Activated CD4-positive, alpha-beta T cell treated with anti-CD3 and anti-CD28 coated beads, Interleukin-2, Interleukin-6, amounts not matched to agents 100 ng/mL and 50 ng/mL, durations not matched to agents 16 hours and 8 hours (primary cell): ENCODE data around the gene KIAA0319L.

ENCODE experiments used
- DNase-seq: peaks from one replicate; pipeline ENCODE4 v3.0.0-alpha.2; 2020

KIAA0319L gene

GRCh38 chr1:35441926-35442579 lies 115.2 kb downstream of the KIAA0319L start:
- DNase-seq: no peak

- DNase-seq: no peak
These were observed 117.6 kb downstream of the KIAA0319L start for GRCh38 chr1:35439626-35440025.

- no peak for DNase-seq
These were observed 120.0 kb downstream of the KIAA0319L start for GRCh38 chr1:35437200-35437599.

- DNase-seq: no peak
These were observed 121.1 kb downstream of the KIAA0319L start for GRCh38 chr1:35436078-35436477.

- no peak for DNase-seq
These were observed 122.5 kb downstream of the KIAA0319L start for GRCh38 chr1:35434703-35435102.

- DNase-seq: no peak
These were observed 123.5 kb downstream of the KIAA0319L start for GRCh38 chr1:35433714-35434113.

- DNase-seq: no peak
These were observed 125.0 kb downstream of the KIAA0319L start for GRCh38 chr1:35432231-35432630.

- peak; percentile 48 for DNase-seq
These were observed 126.0 kb downstream of the KIAA0319L start for GRCh38 chr1:35431173-35431599.

- DNase-seq: no peak
These were observed 126.4 kb downstream of the KIAA0319L start for GRCh38 chr1:35430762-35431161.

GRCh38 chr1:35428360-35428759 lies 128.8 kb downstream of the KIAA0319L start:
- DNase-seq: no peak

- DNase-seq: no peak
These were observed 131.1 kb downstream of the KIAA0319L start for GRCh38 chr1:35426097-35426586.

GRCh38 chr1:35408925-35409324 lies 148.3 kb downstream of the KIAA0319L start:
- no peak for DNase-seq

GRCh38 chr1:35407743-35408142 lies 149.5 kb downstream of the KIAA0319L start:
- DNase-seq: no peak

- no peak for DNase-seq
These were observed 151.1 kb downstream of the KIAA0319L start for GRCh38 chr1:35406103-35406502.

GRCh38 chr1:35401049-35401448 lies 156.2 kb downstream of the KIAA0319L start:
- DNase-seq: no peak

GRCh38 chr1:35398739-35399138 lies 158.5 kb downstream of the KIAA0319L start:
- DNase-seq: peak; percentile 3

GRCh38 chr1:35394386-35394785 lies 162.8 kb downstream of the KIAA0319L start:
- no peak for DNase-seq

GRCh38 chr1:35390600-35391494 lies 166.4 kb downstream of the KIAA0319L start:
- DNase-seq: no peak

- DNase-seq: no peak
These were observed 170.2 kb downstream of the KIAA0319L start for GRCh38 chr1:35386959-35387358.

GRCh38 chr1:35386290-35386689 lies 170.9 kb downstream of the KIAA0319L start:
- no peak for DNase-seq
